OCI-LY3 (cell line): ENCODE results near the gene THSD7B.

ENCODE experiments used
- H2AFZ ChIP-seq: fragments of 200-600, 300-600 bp; shearing (Covaris generic); 2 replicates; pipeline ENCODE4 v1.6.0; 2014; ENCODE audit warnings: antibody characterized with exemption, low read depth, low read length
- H3K27ac ChIP-seq: fragments of 200-600, 300-600 bp; sonication (generic); 2 replicates; pipeline ENCODE4 v1.5.1; 2014; ENCODE audit warnings: mild to moderate bottlenecking, low read length, moderate library complexity, mixed read lengths
- H3K27me3 ChIP-seq: fragments of 200-600, 300-600 bp; sonication (generic); 2 replicates; pipeline ENCODE4 v1.6.1; 2014; ENCODE audit warnings: low read depth, low read length, mixed read lengths
- H3K36me3 ChIP-seq: fragments of 200-600, 300-600 bp; sonication (generic); replicated peaks from 2 replicates; pipeline ENCODE3; 2014; ENCODE audit warnings: low read depth, low read length, mixed read lengths
- H3K4me1 ChIP-seq: fragments of 300-600, 200-600 bp; sonication (generic); 2 replicates; pipeline ENCODE4 v1.6.1; 2014; ENCODE audit warnings: low read length, mixed read lengths
- H3K4me2 ChIP-seq: fragments of 200-600, 300-600 bp; sonication (generic); 2 replicates; pipeline ENCODE4 v1.6.1; 2014; ENCODE audit warnings: low read length, mixed read lengths
- H3K4me3 ChIP-seq: fragments of 300-600, 200-600 bp; sonication (generic); 2 replicates; pipeline ENCODE4 v1.5.1; 2014; ENCODE audit warnings: antibody characterized with exemption, mild to moderate bottlenecking, low read length, moderate library complexity
- H3K79me2 ChIP-seq: fragments of 300-600, 200-600 bp; shearing (Covaris generic); 2 replicates; pipeline ENCODE4 v1.6.1; 2014; ENCODE audit warnings: mild to moderate bottlenecking, low read length, mixed read lengths
- H3K9ac ChIP-seq: fragments of 300-600, 200-600 bp; shearing (Covaris generic); 2 replicates; pipeline ENCODE4 v1.6.0; 2014; ENCODE audit warnings: mild to moderate bottlenecking, low read length, moderate library complexity
- H3K9me3 ChIP-seq: fragments of 200-600, 300-600 bp; shearing (Covaris generic); 2 replicates; pipeline ENCODE4 v1.6.1; 2014; ENCODE audit warnings: low read length, mixed read lengths; ENCODE audit not compliant: insufficient read depth
- H4K20me1 ChIP-seq: fragments of 200-600, 300-600 bp; sonication (generic); 2 replicates; pipeline ENCODE4 v1.6.1; 2016; ENCODE audit warnings: low read length, mixed read lengths; ENCODE audit not compliant: insufficient read depth
- EZH2phosphoT487 ChIP-seq: fragments of 200-600 bp; shearing (Covaris generic); IDR thresholded peaks from 2 replicates; pipeline ENCODE4 v1.6.1; 2018; ENCODE audit warnings: antibody characterized with exemption, mixed run types, low read depth
- TF ChIP-seq, protein P1 (sequence below): fragments of 200-600, 300-600 bp; sonication (generic); IDR thresholded peaks from 2 replicates; pipeline ENCODE4 v1.5.1; 2014; ENCODE audit warnings: antibody characterized with exemption, low read length, low read depth

Gene THSD7B

GRCh38 chr2:137254052-137254451 lies 488.7 kb downstream of the THSD7B start:
- Histone ChIP-seq H3K9me3 (no peaks in the 10 kb centered on the region), H3K4me2 (no peak overlapping the region)

DNA sequence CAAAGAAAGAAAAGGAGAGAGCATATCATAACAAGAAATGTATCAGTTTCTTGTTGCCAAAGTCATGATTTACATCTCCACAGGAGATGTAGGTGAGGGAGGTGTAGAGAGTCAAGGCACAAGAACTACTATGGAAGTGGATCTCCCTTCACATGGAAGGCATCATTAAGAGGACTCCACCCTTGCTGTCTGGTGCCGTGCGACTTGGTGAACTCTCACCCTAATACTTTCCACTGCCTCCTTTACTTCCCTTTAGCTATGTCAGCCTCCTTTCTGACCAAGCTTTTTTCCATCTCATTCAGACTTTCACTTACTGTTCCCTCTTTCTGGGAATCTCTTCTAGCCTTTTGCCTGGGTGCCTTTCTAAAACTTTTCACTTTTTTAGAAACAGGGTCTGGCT lies 490.0 kb downstream of the THSD7B start:
- no peaks in the 10 kb centered on the region for H3K79me2 ChIP-seq
- no peaks in the 10 kb centered on the region for H4K20me1 ChIP-seq
- no peak overlapping the region for H3K27ac ChIP-seq
- H3K4me3 ChIP-seq: no peak overlapping the region
- peaks cover 16% of the 10 kb centered on the region; the same call in 1 of the 2 replicates for H3K4me1 ChIP-seq
- H3K36me3 ChIP-seq: no peaks in the 10 kb centered on the region
- no peak for TF ChIP-seq EZH2phosphoT487
- TF ChIP-seq, protein P1, sequence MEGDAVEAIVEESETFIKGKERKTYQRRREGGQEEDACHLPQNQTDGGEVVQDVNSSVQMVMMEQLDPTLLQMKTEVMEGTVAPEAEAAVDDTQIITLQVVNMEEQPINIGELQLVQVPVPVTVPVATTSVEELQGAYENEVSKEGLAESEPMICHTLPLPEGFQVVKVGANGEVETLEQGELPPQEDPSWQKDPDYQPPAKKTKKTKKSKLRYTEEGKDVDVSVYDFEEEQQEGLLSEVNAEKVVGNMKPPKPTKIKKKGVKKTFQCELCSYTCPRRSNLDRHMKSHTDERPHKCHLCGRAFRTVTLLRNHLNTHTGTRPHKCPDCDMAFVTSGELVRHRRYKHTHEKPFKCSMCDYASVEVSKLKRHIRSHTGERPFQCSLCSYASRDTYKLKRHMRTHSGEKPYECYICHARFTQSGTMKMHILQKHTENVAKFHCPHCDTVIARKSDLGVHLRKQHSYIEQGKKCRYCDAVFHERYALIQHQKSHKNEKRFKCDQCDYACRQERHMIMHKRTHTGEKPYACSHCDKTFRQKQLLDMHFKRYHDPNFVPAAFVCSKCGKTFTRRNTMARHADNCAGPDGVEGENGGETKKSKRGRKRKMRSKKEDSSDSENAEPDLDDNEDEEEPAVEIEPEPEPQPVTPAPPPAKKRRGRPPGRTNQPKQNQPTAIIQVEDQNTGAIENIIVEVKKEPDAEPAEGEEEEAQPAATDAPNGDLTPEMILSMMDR: no peak
- no peak overlapping the region for H3K4me2 ChIP-seq
- no peaks in the 10 kb centered on the region for H3K27me3 ChIP-seq
- no peak overlapping the region for H2AFZ ChIP-seq
- no peaks in the 10 kb centered on the region for H3K9me3 ChIP-seq
- H3K9ac ChIP-seq: no peak overlapping the region

More at GRCh38 chr2:137254052-137254451, 488.7 kb downstream of the THSD7B start:
- TF ChIP-seq EZH2phosphoT487: no peak
- TF ChIP-seq, protein P1: no peak
- no peak overlapping the region for H2AFZ ChIP-seq
- H3K27me3 ChIP-seq: no peaks in the 10 kb centered on the region
- no peak overlapping the region for H3K9ac ChIP-seq
- no peak overlapping the region for H3K27ac ChIP-seq
- no peaks in the 10 kb centered on the region for H3K79me2 ChIP-seq
- H4K20me1 ChIP-seq: no peaks in the 10 kb centered on the region
- no peak overlapping the region for H3K4me3 ChIP-seq
- peaks cover 16% of the 10 kb centered on the region; the same call in 1 of the 2 replicates for H3K4me1 ChIP-seq
- no peaks in the 10 kb centered on the region for H3K36me3 ChIP-seq

GRCh38 chr2:137255990-137256389 lies 490.6 kb downstream of the THSD7B start:
- no peak for TF ChIP-seq EZH2phosphoT487
- TF ChIP-seq, protein P1: no peak

DNA sequence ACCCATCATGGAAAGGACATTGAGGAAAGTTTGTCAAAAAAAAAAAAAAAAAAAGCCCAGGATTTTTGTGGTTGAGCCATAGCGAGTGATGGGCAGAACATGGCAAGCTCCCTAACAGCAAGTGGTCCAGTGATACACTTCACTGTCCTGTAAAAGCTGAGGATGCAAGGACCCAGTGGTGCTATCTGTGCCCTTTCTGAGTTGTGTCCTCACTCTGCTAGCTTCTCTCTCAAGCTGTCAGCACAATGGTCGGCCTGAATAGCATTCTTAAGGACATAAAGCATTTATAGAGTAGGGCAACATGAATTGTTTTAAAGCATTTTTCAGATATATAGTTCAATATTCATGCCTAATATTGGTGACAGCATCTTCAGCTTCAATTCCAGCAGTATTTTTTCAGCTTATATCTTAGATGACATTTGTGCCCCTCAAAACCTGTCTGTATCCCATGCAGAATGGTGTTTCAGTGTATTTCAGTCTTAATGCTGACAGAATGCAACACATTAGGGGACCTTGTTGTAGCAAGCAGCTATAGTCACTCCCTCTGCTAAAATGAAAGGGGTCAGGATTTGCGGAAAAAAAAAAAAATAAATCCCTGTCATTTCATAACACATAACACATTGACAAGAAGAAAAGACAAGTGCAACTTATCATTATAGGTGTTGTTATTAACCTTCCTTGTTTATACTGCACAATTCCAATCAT lies 496.7 kb downstream of the THSD7B start:
- H3K79me2 ChIP-seq: no peaks in the 10 kb centered on the region
- no peak overlapping the region for H3K4me3 ChIP-seq
- H4K20me1 ChIP-seq: no peaks in the 10 kb centered on the region
- no peaks in the 10 kb centered on the region for H3K4me1 ChIP-seq
- no peak overlapping the region for H3K9ac ChIP-seq
- H3K36me3 ChIP-seq: no peaks in the 10 kb centered on the region
- no peaks in the 10 kb centered on the region for H3K27me3 ChIP-seq
- H3K27ac ChIP-seq: no peak overlapping the region
- H3K9me3 ChIP-seq: no peaks in the 10 kb centered on the region
- no peak overlapping the region for H3K4me2 ChIP-seq
- TF ChIP-seq EZH2phosphoT487: no peak
- TF ChIP-seq, protein P1: no peak
- H2AFZ ChIP-seq: no peak overlapping the region

More at GRCh38 chr2:137255990-137256389, 490.6 kb downstream of the THSD7B start:
- Histone ChIP-seq H3K79me2 (no peaks in the 10 kb centered on the region), H3K4me1 (peaks cover 13% of the 10 kb centered on the region; the same call in 1 of the 2 replicates), H3K36me3 (no peaks in the 10 kb centered on the region), H3K4me2 (no peak overlapping the region), H4K20me1 (no peaks in the 10 kb centered on the region), H3K27me3 (no peaks in the 10 kb centered on the region), H3K4me3 (no peak overlapping the region), H3K27ac (no peak overlapping the region), H3K9ac (no peak overlapping the region), H2AFZ (no peak overlapping the region), H3K9me3 (no peaks in the 10 kb centered on the region)
